PFSK-1 (cell line): ENCODE data around the gene ZNRF2.

Experiments used
- FOXP2 ChIP-seq: optimal IDR thresholded peaks from 2 replicates; pipeline ENCODE3; 2011; ENCODE audit warnings: borderline replicate concordance, control low read depth, inconsistent platforms; ENCODE audit not compliant: insufficient read depth; ENCODE audit errors: extremely low read length, extremely low read depth
- POLR2AphosphoS5 ChIP-seq: IDR thresholded peaks from 2 replicates; pipeline ENCODE4 v1.6.1; 2012; ENCODE audit warnings: low read depth, mild to moderate bottlenecking, control low read depth, low read length, moderate library complexity
- REST ChIP-seq, 2 experiments: IDR thresholded peaks; 2 replicates each; pipeline versions ENCODE4 v1.6.1 to v1.8.0; 2011 to 2012; ENCODE audit warnings: low read depth in 2 of 2, low read length in 2 of 2, control low read depth in 1 of 2, inconsistent platforms in 1 of 2, mild to moderate bottlenecking in 1 of 2, moderate library complexity in 1 of 2; ENCODE audit not compliant: insufficient read depth in 1 of 2
- SIN3A ChIP-seq: IDR thresholded peaks from 2 replicates; pipeline ENCODE4 v1.6.1; 2012; ENCODE audit warnings: mild to moderate bottlenecking, low read length, moderate library complexity, borderline replicate concordance; ENCODE audit not compliant: insufficient read depth
- TAF1 ChIP-seq: IDR thresholded peaks from 2 replicates; pipeline ENCODE4 v1.6.1; 2012; ENCODE audit warnings: low read length, control low read depth, borderline replicate concordance; ENCODE audit not compliant: insufficient read depth

Gene ZNRF2

GRCh38 chr7:30260246-30260768 is 24.1 kb upstream of the ZNRF2 start:
- TF ChIP-seq TAF1, result no peak
- no peak for TF ChIP-seq SIN3A
- no peak for TF ChIP-seq POLR2AphosphoS5
- TF ChIP-seq REST (IDR thresholded peaks at IDR 0.05; ENCODE audit: insufficient read depth in 1 of 2, low read depth in 2 of 2, low read length in 2 of 2), result no peak
- no peak for TF ChIP-seq FOXP2

GRCh38 chr7:30263090-30263710 is 21.2 kb upstream of the ZNRF2 start:
- TF ChIP-seq TAF1 (no peak), REST (IDR thresholded peaks at IDR 0.05; ENCODE audit: insufficient read depth in 1 of 2, low read depth in 2 of 2, low read length in 2 of 2) (no peak), POLR2AphosphoS5 (no peak)

GRCh38 chr7:30264052-30264451 is 20.3 kb upstream of the ZNRF2 start:
- no peak for TF ChIP-seq SIN3A
- no peak for TF ChIP-seq REST (IDR thresholded peaks at IDR 0.05; ENCODE audit: insufficient read depth in 1 of 2, low read depth in 2 of 2, low read length in 2 of 2)
- TF ChIP-seq FOXP2, result no peak
- TF ChIP-seq POLR2AphosphoS5, result no peak
- no peak for TF ChIP-seq TAF1

GRCh38 chr7:30266686-30267085 is 17.7 kb upstream of the ZNRF2 start:
- TF ChIP-seq SIN3A, result no peak
- no peak for TF ChIP-seq FOXP2
- no peak for TF ChIP-seq REST (IDR thresholded peaks at IDR 0.05; ENCODE audit: insufficient read depth in 1 of 2, low read depth in 2 of 2, low read length in 2 of 2)
- TF ChIP-seq TAF1, result no peak
- TF ChIP-seq POLR2AphosphoS5, result no peak

- TF ChIP-seq TAF1 (no peak), SIN3A (no peak), REST (IDR thresholded peaks at IDR 0.05; ENCODE audit: insufficient read depth in 1 of 2, low read depth in 2 of 2, low read length in 2 of 2) (no peak), FOXP2 (no peak), POLR2AphosphoS5 (no peak)
These were observed 15.8 kb upstream of the ZNRF2 start for GRCh38 chr7:30268586-30268985.
